Esophagus squamous epithelium (tissue), 5 donors: ENCODE measurements around the gene GFRA1. TPM values are rescaled to one million over a fixed set of nuclear protein-coding genes. Genes with fewer than 3 reads are reported as not detected.

Experiments
- DNase-seq: peaks from one replicate; lab custom pipeline; 2025; lab: John Stamatoyannopoulos, UW
- H3K27ac ChIP-seq, 4 donors: fragments of 200-600 bp; sonication (generic); one replicate each; pipeline ENCODE4 v1.5.1; 2016 to 2019; ENCODE audit warnings: mild to moderate bottlenecking in 1 of 4
- H3K27me3 ChIP-seq, 4 donors: fragments of 200-600 bp; sonication (generic); 1 replicate in 3 of 4; 2 replicates in 1 of 4; pipeline versions ENCODE4 v1.5.1 to v1.6.0; 2017 to 2021; ENCODE audit warnings: antibody characterized with exemption in 1 of 4
- H3K36me3 ChIP-seq, 3 donors: fragments of 200-600 bp; sonication (generic); one replicate each; pipeline ENCODE4 v1.5.1; 2016 to 2019
- H3K4me1 ChIP-seq, 3 donors: fragments of 200-600 bp; sonication (generic); one replicate each; pipeline ENCODE4 v1.5.1; 2017 to 2019
- H3K4me3 ChIP-seq, 4 donors: fragments of 200-600 bp; sonication (generic); 1 replicate in 3 of 4; 2 replicates in 1 of 4; pipeline ENCODE4 v1.5.1; 2016 to 2019; ENCODE audit warnings: mild to moderate bottlenecking in 2 of 4, moderate library complexity in 1 of 4
- H3K9me3 ChIP-seq, 3 donors: fragments of 200-600 bp; sonication (generic); one replicate each; pipeline ENCODE4 v1.5.1; 2016 to 2019
- CTCF ChIP-seq, 6 experiments: fragments of 450-650 bp in 4 of 6; fragments of 200-600 bp in 2 of 6; sonication (generic) in 2 of 6; IDR thresholded peaks; one replicate each; pipeline ENCODE4 v1.5.1; 2016 to 2019; ENCODE audit warnings: antibody characterized with exemption in 6 of 6, mild to moderate bottlenecking in 4 of 6, moderate library complexity in 4 of 6
- POLR2A ChIP-seq, 4 donors: fragments of 450-650 bp; IDR thresholded peaks; one replicate each; pipeline ENCODE4 v1.6.1; 2017; ENCODE audit warnings: antibody characterized with exemption in 4 of 4, mild to moderate bottlenecking in 4 of 4, moderate library complexity in 3 of 4
- whole genome bisulfite sequencing, 2 donors: methylation state at CpG; one replicate each; pipeline ENCODE4 v1.1.5; 2018; 5-methylcytosine and 5-hydroxymethylcytosine counted together
- intact Hi-C: fragments of 100-400 bp; cut with DNase I; formaldehyde crosslinking; loops from one replicate; pipeline ENCODE4 v1.15.0; 2022
- total RNA-seq, 4 donors: library from RNA; depleted of rRNA; stranded (reverse); fragments of >200 nt; gene quantifications; one replicate each; pipeline ENCODE4 v1.1.0, GENCODE V29; 2016
- donor health status: DM: yes; HTN: yes; CAD: no.

GFRA1 gene
- total RNA-seq, 4 donors from 2014 or later = 1.0 to 79.9 (median 4.2) TPM

GRCh38 chr10:116083226-116083762, 189.7 kb downstream of the GFRA1 start:
- H3K9me3 ChIP-seq = no peaks in the 10 kb centered on the region
- intact Hi-C loops = no loop called here
- H3K4me3 ChIP-seq = no peak overlapping the region
- H3K27me3 ChIP-seq = no peaks in the 10 kb centered on the region
- no peak overlapping the region for H3K27ac ChIP-seq
- H3K36me3 ChIP-seq = no peaks in the 10 kb centered on the region
- no peak for DNase-seq
- H3K4me1 ChIP-seq = no peaks in the 10 kb centered on the region
- TF ChIP-seq CTCF (IDR thresholded peaks at IDR 0.05) = no peak
- no peak for TF ChIP-seq POLR2A (IDR thresholded peaks at IDR 0.05)
- WGBS, 2 donors = 79 to 87% methylated on average over 6 to 8 of the region's 8 CpGs

- no peaks in the 10 kb centered on the region for H3K9me3 ChIP-seq
- no peaks in the 10 kb centered on the region for H3K36me3 ChIP-seq
- TF ChIP-seq CTCF (IDR thresholded peaks at IDR 0.05) (no peak), POLR2A (IDR thresholded peaks at IDR 0.05) (no peak)
- no peak overlapping the region for H3K27ac ChIP-seq
- 72 to 88% methylated on average over 3 of the region's 3 CpGs for WGBS, 2 donors
- DNase-seq = no peak
- no peak overlapping the region for H3K4me3 ChIP-seq
- no peaks in the 10 kb centered on the region for H3K27me3 ChIP-seq
- H3K4me1 ChIP-seq = no peaks in the 10 kb centered on the region
- intact Hi-C loops = no loop called here
These were observed 190.2 kb downstream of the GFRA1 start for GRCh38 chr10:116082762-116083161.

GRCh38 chr10:116082206-116082605, 190.8 kb downstream of the GFRA1 start:
- 67 to 80% methylated on average over 8 of the region's 8 CpGs for WGBS, 2 donors
- no peak for DNase-seq

GRCh38 chr10:116080553-116080952, 192.5 kb downstream of the GFRA1 start:
- intact Hi-C loops = no loop called here
- Histone ChIP-seq H3K4me1 (no peaks in the 10 kb centered on the region), H3K27me3 (no peaks in the 10 kb centered on the region), H3K9me3 (no peaks in the 10 kb centered on the region), H3K4me3 (no peak overlapping the region), H3K27ac (no peak overlapping the region), H3K36me3 (no peaks in the 10 kb centered on the region)
- no peak for DNase-seq
- 63% methylated on average over 2 to 4 of the region's 4 CpGs for WGBS, 2 donors
- no peak for TF ChIP-seq POLR2A (IDR thresholded peaks at IDR 0.05)
- no peak for TF ChIP-seq CTCF (IDR thresholded peaks at IDR 0.05)

More at GRCh38 chr10:116082206-116082605, 190.8 kb downstream of the GFRA1 start:
- H3K4me3 ChIP-seq = no peak overlapping the region
- H3K36me3 ChIP-seq = no peaks in the 10 kb centered on the region
- intact Hi-C loops = no loop called here
- H3K9me3 ChIP-seq = no peaks in the 10 kb centered on the region
- H3K4me1 ChIP-seq = no peaks in the 10 kb centered on the region
- TF ChIP-seq CTCF (IDR thresholded peaks at IDR 0.05) (no peak), POLR2A (IDR thresholded peaks at IDR 0.05) (no peak)
- H3K27ac ChIP-seq = no peak overlapping the region
- H3K27me3 ChIP-seq = no peaks in the 10 kb centered on the region

GRCh38 chr10:116079355-116079754, 193.7 kb downstream of the GFRA1 start:
- DNase-seq = no peak
- H3K4me1 ChIP-seq = no peaks in the 10 kb centered on the region
- no peak overlapping the region for H3K4me3 ChIP-seq
- H3K36me3 ChIP-seq = no peaks in the 10 kb centered on the region
- intact Hi-C loops = no loop called here
- H3K9me3 ChIP-seq = no peaks in the 10 kb centered on the region
- H3K27me3 ChIP-seq = no peaks in the 10 kb centered on the region
- WGBS, 2 donors = 75 to 81% methylated on average over 2 to 8 of the region's 9 CpGs
- H3K27ac ChIP-seq = no peak overlapping the region
- TF ChIP-seq POLR2A (IDR thresholded peaks at IDR 0.05) (no peak), CTCF (IDR thresholded peaks at IDR 0.05) (no peak)
